ENCODE results near the gene WDR87.
"Not testable (repeated sequence)": the region's sequence is repeated elsewhere in the genome, so short reads cannot be mapped to it uniquely, and the experiment has no call there.

Gene WDR87

DNA sequence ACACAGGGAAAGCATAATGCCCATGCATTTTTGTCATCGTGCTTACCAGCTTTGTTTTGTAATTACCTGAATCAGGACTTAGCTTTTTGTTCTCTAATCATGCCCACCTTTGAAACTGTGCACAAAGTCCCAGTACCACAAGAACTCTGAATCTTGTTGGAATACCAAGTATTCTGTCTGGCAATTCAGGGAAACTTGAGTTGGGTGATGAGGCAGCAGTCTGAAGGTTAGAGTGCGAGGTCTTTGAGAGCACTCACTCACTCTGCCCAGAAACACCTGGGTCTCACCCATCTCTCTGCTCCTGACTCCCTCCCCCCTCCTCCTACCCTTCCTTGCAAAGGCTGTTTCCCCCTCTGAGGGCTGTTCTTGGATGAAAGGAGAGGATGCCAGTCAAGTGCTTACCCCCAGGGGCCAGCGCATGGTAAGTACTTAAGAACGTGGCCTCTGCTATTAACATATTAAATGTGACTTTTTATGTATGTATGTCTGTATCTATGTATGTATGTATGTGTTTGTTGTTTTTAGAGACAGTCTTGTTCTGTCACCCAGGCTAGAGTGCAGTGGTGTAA lies 23.0 kb upstream of the WDR87 start:
- peak; percentile 14 for DNase-seq

DNA sequence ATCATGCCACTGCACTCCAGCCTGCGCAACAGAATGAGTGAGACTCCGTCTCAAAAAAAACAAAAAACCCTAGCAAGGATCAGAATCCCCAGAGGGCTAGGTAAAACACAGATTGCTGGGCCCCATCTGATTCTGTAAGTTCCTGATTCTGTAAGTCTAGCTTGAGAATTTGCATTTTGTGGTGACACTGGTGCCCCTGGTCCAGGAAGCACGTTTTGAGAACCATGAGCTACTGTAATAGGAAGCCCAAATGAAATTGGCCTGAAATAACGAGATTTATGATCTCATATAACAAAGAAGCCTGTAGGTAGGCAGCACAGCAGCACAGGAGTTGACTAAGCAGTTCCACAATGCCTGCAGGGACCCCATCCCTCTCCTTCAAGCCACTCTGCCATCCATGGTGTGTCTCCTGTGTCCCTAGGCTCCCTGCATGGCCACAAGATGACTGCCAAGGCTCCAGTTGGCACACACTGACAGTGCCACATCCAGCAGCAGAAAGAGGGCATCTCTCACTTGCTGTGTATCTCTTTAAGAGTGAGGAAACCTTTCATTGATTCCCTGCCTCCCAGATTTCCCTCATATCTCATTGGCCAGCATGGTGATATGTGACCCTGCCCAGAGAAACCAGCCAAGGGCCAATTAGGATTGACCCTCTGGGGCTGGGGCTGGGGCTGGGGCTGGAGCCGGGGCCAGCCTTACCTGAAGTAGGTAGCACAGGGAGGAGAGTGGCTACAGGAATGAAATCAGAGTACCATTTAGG lies 22.3 kb upstream of the WDR87 start:
- DNase-seq = peak; percentile 45

DNA sequence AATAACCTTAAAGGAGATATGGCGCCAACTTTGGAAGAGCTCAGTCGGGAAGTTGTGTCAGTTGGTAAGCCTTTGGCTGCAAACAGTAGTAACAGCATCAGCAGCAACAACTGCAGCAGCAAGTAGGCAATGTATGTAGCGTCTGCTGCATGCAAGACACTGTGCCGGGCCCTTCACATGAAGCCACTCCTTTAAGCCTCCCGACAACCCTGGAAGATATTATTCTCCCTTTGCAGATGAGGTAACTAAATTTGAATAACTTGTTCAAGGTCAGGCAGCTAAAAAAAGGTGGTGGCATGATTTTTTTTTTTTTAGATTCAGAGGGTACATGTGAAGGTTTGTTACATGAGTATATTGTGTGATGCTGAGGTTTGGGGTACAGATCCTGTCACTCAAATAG lies 20.3 kb upstream of the WDR87 start:
- no peak for DNase-seq

DNA sequence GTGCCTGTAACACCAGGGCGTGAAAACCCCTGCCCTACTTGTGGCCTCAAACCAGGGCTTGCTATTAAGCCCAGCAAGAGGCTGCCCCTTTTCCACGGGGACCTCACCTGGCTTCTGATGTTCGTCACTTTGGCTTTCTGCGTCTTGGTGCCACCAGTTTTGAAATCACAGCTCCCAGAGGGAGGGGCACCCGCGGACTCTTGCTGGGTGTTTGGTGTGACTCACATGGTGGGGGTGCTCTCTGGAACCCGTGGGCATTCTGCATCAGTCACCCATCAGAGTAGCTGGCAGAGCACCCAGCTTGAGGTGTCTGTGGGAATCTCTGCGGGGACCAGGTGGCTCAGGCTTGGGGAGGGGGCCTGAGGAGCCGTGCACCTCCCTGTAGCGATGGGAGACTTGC lies 19.9 kb upstream of the WDR87 start:
- DNase-seq = no peak

DNA sequence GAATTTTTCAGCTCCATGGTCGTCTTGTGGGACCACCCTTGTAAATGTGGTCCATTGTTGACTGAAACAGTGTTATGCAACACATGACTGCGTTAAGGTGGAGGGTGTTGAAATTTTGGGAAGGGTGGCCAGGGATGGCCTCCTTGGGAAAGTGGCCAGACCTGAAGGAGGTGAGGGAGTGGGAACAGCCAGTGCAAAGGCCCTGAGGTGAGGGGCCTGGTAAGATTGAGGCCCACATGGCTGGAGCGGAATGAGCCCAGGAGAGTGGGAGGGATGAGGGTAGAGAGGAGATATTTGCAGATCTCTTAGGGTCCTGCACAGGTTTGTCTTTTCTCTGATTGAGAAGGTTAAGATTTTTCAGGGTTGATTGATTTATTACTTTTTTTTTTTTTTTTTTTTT lies 18.8 kb upstream of the WDR87 start:
- DNase-seq = no peak

DNA sequence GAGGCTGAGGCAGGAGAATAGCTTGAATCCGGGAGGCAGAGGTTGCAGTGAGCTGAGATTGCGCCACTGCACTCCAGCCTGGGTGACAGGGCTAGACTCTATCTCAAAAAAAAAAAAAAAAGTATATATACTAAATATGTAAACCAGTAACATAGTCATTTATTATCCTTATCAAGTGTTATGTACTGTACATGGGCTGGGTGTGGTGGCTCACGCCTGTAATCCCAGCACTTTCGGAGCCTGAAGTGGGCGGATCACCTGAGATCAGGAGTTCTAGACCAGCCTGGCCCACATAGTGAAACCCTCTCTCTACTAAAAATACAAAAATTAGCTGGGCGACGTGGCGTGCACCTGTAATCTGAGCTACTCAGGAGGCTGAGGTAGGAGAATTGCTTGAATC lies 18.2 kb upstream of the WDR87 start:
- DNase-seq = not testable (repeated sequence)

DNA sequence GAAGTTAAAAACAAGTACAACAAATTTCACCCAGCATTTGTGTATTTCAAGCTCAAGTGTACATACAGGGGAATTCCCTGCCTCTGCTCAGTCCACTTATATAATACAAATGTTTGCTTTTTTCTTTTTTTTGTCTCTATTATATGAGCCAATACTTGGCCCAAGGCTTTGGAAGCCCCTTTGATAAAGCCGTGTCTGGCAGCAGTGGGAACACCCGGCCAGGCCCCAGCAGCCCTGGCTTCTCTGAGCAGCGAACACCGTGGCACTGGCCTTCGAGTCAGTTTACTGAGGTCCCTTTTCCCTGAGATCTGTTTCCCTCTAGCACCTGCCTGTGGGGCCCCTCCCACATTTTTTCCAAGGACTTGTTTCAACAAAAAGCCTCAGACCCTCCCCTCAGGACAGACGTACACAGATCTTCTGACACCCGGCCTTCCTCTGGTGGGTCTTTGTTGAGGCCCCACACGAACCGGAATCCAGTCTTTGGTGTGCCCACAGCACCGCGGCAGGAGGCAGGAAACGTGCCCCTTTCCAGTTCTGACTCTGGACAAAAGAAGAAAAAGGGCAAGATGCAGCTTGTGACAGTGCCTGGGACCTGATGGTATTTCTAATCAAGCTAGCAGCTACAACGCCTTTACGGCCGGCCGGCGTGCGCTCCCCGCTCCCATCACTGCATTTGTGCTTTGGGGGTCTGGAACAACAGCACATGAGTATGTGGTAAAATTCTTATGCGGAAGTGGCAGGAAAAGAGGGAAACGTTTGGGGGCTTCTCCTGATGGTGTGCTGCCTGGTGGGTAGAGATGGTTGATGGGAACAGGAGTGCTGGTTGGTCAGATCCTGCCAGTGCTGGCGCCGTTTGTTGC lies 14.4 kb upstream of the WDR87 start:
- DNase-seq = no peak

DNA sequence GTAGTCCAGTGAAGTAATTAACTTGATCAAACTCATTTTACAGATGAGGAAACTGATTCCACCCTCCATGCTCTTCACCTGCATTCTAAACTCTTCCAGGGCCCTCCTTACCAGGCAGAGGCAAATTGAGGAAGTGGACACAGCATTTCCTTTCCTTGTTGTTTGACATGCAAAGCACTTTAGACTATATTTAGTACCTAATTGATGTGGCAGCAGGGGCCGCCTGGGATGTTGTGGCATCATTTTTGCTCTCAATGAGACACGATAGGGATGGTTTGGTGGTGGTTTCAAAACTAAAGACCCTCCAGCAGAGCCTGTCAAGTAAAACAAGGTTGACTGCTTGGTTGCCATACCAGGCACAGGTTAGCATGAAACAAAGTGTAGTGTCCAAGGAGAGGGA lies 8.5 kb upstream of the WDR87 start:
- DNase-seq = no peak

DNA sequence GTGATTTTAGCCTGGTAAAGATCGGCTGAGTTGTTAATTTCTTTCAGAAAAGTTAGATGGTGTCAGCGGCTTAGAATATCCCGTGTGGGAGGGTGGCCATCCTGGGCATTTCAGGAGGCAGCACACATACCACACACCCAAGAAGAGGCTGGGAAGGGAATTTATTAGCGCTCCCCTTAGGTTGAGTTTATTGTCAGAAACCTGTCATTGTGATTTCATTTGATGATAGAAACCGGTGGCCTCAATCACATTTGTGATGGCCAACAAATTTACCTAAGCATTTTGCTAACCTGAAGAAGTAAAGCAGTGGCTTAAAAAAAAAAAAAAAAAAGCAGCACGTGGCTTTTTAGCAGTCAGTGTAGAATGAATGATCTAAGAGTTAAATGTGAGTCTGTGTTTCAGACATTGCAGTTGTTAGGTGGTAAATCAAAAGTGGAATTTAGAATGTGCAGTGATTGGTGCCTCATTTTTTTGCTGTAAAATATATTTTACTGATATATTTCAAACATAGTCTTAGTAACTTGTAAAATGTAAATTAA lies 3.3 kb upstream of the WDR87 start:
- no peak for DNase-seq

DNA sequence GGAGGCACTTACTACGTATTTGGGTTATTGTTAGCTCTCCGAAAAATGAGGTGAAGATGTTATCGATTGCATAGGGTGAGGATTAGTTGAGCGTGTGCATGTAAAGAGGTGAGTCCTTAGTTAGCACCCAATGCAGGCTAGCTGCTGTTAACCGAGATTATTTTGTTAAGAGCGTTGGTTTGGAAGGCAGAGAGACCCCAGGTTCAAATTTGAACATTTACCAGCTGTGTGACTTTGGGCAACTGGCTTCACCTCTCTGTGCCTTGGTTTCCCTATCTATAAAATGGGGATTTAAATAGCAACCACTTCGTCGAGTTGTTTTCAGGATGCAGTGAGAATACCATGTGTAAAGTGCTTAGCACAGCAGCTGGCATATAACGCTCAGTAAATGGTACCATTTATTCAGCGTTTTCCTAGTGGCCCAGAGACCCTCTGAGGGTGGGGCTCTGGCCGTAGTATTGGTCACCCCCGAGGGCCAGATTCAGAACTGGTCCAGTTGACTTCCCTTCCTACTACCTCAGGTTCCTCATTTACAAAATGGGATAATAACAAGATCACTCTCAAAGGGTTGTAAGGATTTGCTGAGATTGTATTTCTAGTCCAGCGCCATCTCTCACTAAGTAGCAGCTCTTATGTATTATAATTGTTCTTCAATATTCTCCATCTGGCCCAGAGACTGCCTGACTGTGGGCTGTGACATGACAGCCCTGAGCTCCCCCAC lies 1.5 kb upstream of the WDR87 start:
- peak; percentile 18 for DNase-seq

DNA sequence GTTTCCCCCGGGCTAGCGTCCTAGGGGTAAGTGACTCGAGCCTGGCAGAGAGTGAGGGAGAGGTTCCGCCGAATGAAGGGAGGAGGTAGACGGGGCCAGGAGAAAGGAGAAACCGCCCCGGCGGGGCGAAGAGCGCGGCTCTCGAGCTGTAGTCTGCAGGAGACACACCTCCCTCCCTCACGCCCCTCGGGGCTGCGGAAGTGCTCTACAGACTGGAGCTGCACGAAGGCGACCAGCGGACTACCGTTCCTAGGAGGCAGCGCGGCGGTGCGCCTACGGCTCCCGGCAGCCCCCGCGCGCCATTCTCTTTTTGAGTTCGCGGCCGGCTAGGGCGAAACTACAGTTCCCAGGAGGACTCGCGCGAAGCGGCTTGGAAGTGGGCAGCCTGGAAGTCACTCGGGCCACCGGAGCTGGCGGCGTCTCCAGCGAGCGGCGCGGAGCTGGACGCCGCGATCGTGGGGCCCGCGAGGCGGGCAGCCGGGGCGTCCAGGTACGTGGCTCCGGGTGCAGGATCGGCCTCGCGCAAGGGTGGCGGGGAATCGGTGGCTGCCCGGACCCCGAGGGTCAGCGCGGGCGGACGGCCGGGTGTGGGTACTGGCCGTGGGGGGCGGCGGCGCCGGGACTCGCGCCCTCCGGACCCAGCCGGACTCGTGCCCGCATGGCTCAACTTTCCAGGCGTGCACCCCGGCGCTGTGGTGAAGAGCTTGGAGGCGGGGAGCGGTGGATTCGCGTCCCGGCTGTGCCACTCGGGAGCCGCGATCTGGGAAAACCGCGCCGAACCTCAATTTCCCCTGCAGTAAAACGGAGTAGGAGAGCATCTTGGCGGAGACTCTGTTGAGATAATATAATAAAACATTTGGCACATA lies 708 bp upstream of the WDR87 start, which contains the start of gene SIPA1L3:
SIPA1L3 (plus strand) TSS at position 340 of the 866 bp plus-strand sequence. CDS start 174,358 bp downstream, outside the sequence.
- DNase-seq = peak; percentile 98

DNA sequence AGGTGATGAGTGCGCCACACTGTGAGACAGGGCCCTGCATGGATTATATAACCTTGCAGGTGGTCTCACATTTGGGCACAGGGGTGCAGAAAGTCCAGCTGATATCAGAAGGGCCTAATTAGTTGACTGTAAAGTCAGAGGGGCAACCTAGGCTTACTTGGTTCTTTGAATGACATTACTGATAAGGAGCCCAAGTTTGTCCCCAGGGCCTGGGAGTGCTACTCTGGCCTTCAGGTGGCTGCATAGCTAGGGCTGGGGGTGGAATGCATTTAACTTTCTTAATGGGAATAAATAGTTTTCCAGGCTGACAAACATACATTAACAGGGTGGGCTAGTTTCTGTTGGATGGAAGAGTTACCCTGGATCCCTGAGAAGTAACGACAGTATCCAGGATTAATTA lies 3.3 kb downstream of the WDR87 start:
- no peak for DNase-seq

DNA sequence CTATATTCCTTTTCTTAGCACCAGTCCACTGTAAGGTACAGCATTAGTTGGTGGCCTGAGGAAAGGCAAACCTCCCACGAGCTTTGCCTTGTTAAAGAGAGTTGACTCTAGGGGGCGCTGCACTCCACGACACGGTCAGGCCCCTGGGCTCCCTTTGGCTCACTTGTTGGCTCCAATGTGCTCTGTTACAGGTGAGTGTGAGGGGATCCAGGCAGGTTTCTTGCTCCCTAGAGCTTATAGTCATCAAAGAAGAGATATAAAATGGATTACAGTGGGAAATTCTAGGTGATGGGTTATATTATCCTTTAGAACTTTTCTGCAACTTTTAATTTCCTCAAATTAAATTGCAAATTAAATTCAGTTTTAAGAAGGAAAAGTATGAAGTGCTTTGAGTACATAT lies 3.7 kb downstream of the WDR87 start:
- DNase-seq = peak; percentile 85

DNA sequence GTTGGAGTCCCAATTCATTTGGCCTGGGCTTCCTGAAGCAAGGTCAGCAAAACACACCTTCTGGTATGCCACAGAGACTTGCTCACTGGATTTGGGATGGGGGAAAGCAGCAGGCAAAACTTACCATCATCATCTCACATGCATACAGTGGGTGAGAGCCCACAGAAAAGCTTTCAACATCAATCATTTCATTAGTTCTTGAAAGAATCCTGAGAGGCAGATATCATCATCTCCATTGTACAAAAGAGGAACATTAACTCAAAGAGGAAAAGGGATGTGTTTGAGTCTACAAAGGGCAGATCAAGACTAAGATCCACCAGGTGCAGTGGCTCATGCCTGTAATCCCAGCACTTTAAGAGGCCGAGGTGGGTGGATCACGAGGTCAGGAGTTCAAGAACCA lies 6.4 kb downstream of the WDR87 start:
- DNase-seq = no peak

DNA sequence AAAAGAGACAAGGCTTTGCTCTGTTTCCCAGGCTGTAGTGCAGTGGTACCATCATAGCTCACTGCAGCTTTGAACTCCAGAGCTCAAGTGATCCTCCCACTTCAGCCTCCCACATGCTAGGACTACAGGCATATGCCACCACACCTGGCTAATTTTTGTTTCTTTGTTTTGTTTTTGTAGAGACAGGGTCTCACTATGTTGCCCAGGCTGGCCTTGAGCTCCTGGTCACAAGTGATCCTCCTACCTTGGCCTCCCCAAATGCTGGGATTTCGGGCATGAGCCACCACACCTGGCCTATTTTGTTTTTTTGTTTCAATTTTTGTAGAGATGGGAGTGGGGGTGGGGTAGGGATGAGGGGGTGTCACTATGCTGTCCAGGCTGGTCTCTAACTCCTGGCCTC lies 6.9 kb downstream of the WDR87 start:
- no peak for DNase-seq

DNA sequence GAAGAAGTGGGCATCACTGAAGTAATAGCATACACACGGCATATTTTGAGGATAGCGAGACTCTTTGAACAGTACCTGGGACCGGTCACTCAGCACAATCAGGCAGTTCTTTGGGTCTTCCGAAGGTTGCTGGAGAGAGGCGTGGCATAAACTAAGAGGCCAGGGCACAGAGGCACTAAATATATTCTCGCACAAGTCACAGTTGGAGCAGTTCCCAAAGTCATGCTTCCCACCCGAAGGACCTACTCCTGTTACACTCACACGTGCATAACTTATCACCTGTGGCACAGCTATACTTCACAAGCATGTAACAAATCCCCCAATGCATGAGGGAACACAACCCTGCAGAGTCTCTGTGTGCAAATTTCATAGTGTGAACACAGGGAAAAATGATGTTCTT lies 10.2 kb downstream of the WDR87 start:
- DNase-seq = no peak

DNA sequence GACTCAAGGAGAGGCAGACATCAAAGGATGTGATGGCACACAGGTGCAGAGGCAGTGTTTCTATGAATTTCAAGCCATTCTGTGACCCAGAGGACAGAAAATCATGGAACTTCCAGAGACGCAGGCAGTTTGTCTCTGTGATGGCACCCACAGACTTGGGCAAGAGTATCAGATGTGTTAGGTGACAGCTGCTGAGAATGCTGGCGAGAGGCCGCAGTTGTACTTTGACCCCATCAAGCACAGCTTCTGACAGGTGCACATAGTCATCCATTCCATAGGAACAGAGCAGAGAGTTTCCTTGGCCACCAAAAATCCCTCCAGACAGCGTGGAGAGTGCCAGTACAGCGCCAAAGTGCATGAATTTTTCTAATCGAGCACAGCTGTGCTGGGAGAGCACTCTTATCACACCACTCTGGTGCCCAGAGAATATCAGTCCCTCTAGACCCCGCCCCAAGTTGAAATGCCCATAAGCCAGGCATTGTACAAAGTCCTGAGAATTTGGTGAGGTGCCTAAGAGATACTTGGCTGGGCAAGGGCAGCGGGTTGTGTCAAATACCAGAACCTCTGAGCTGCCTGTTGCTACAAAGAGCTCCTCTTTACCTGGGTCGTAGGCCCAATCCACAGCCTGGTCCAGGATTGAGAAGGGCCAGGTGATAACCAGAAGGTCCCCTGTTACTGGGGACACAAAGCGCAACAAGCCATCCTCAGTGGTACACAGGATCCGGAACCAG lies 12.4 kb downstream of the WDR87 start:
- no peak for DNase-seq

DNA sequence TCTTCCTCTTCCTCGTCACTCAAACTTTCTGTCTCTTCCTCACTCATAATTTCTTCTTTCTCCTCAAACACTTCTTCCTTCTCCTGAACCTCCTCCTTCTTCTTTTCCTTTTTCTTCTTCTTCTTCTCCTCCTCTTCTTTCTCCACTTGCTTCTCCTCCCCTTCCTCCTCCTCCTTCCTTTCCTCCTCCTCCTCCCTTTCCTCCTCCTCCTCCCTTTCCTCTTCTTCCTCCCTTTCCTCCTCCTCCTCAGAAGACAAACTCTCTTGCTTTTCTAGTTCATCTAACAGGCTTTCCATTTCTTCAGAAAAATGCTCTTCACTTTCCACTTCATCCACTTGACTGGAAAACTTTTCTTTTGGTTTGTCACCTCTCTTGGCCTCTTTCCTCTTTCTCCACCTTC lies 19.8 kb downstream of the WDR87 start:
- DNase-seq = no peak

DNA sequence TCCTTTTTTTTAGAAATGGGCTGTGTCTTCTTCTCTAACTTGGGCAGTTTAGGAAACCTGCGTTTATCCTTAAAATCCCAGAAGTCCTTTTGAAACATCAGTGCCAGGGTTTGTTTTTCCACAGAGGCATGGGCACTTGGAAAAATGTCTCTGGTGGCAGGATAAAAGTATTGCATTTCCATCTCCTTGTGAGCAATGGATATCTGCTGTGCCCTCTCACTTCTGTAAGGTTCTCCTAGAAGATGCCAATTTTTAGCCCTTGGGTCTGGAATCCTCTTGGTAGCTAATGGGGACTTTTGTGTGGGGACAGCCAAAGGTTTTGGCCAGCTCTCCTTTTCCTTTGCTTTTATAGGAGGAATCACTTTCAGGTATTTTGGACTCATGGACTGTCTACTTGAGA lies 21.0 kb downstream of the WDR87 start:
- no peak for DNase-seq

DNA sequence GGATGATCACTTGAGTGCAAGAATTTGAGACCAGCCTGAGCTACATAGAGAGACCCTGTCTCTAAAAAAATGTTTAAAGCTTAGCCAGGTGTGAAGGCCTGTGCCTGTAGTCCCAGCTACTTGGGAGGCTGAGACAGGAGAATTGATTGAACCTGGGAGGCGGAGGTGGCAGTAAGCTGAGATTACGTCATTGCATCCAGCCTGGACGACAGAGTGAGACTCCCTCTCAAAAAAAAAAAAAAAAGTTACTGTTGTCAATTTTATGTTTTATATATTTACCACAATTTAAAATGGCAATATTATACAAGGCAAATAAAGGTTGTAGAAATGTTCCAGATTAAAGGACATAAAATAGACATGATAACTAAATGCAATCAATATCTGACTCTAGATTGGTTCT lies 29.2 kb downstream of the WDR87 start:
- DNase-seq = no peak

DNA sequence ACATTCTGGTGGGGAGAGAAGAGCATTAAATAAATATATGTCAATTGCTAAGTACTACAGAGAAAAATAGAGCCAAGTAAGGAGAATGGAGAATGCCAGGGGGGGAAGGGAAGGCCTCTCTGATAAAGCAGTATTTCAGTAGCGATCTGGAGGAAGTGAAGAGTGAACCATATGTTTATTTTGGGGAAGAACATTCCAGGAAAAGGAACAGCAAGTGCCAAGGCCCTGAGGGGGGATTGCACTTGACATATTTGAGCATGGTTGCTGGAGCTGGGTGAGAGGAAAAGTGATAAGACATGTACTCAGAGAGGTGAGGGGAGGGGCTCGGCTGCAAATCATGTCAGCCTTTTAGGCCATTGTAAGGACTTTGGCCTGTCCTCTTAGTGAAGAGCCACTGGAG lies 30.4 kb downstream of the WDR87 start:
- no peak for DNase-seq

All from NCI-H2171 treated with DMSO at 0.1 percent for 48 hours (cell line).